Ovary (tissue), 3 donors: ENCODE data around the gene PSD.

Experiments
- CTCF ChIP-seq, 3 donors: fragments of 450-650 bp in 2 of 3; fragments of 200-600 bp in 1 of 3; IDR thresholded peaks; one replicate each; pipeline versions ENCODE4 v1.5.1 to v1.8.0; 2016 to 2022; ENCODE audit warnings: antibody characterized with exemption in 3 of 3, mild to moderate bottlenecking in 1 of 3
- POLR2A ChIP-seq: fragments of 450-650 bp; IDR thresholded peaks from one replicate; pipeline ENCODE4 v1.6.1; 2017; ENCODE audit warnings: antibody characterized with exemption, mild to moderate bottlenecking, moderate library complexity
- donor health status: DM: no; HTN: no; CAD: no.

- no peak for TF ChIP-seq CTCF (IDR thresholded peaks at IDR 0.05)
- TF ChIP-seq POLR2A, result no peak
These were observed 8.3 kb upstream of the PSD start for GRCh38 chr10:102426803-102427287.
